Measurements from ENCODE around the gene HYKK.

The HYKK gene

GRCh38 chr15:78506971-78507830 is at the start of gene HYKK:
Gene HYKK, plus strand, starts transcription at chr15:78507577. Its CDS starts 5,512 bp downstream, at chr15:78513089.
- DNase-seq (ENCODE audit: low spot score), result peak; percentile 88
- no peak for TF ChIP-seq CTCF (IDR thresholded peaks at IDR 0.05; ENCODE audit: extremely low read depth, missing control alignments)

GRCh38 chr15:78460737-78461136 is 46.6 kb upstream of the HYKK start:
- no peak for DNase-seq (ENCODE audit: low spot score)
- no peak for TF ChIP-seq CTCF (IDR thresholded peaks at IDR 0.05; ENCODE audit: extremely low read depth, missing control alignments)

- TF ChIP-seq CTCF (IDR thresholded peaks at IDR 0.05; ENCODE audit: extremely low read depth, missing control alignments), result no peak
- DNase-seq (ENCODE audit: low spot score), result no peak
Measured at GRCh38 chr15:78461171-78461888, 46.0 kb upstream of the HYKK start.

GRCh38 chr15:78469031-78469430 is 38.3 kb upstream of the HYKK start:
- TF ChIP-seq CTCF (IDR thresholded peaks at IDR 0.05; ENCODE audit: extremely low read depth, missing control alignments), result no peak
- DNase-seq (ENCODE audit: low spot score), result no peak

- no peak for DNase-seq (ENCODE audit: low spot score)
- no peak for TF ChIP-seq CTCF (IDR thresholded peaks at IDR 0.05; ENCODE audit: extremely low read depth, missing control alignments)
Measured at GRCh38 chr15:78477295-78477694, 30.1 kb upstream of the HYKK start.

- DNase-seq (ENCODE audit: low spot score), result no peak
- no peak for TF ChIP-seq CTCF (IDR thresholded peaks at IDR 0.05; ENCODE audit: extremely low read depth, missing control alignments)
Measured at GRCh38 chr15:78479650-78480049, 27.7 kb upstream of the HYKK start.

GRCh38 chr15:78481917-78482316 is 25.5 kb upstream of the HYKK start:
- TF ChIP-seq CTCF (IDR thresholded peaks at IDR 0.05; ENCODE audit: extremely low read depth, missing control alignments), result no peak
- no peak for DNase-seq (ENCODE audit: low spot score)

All from GM20000 (cell line).